ENCODE results near the gene EHD1.

Gene EHD1

DNA sequence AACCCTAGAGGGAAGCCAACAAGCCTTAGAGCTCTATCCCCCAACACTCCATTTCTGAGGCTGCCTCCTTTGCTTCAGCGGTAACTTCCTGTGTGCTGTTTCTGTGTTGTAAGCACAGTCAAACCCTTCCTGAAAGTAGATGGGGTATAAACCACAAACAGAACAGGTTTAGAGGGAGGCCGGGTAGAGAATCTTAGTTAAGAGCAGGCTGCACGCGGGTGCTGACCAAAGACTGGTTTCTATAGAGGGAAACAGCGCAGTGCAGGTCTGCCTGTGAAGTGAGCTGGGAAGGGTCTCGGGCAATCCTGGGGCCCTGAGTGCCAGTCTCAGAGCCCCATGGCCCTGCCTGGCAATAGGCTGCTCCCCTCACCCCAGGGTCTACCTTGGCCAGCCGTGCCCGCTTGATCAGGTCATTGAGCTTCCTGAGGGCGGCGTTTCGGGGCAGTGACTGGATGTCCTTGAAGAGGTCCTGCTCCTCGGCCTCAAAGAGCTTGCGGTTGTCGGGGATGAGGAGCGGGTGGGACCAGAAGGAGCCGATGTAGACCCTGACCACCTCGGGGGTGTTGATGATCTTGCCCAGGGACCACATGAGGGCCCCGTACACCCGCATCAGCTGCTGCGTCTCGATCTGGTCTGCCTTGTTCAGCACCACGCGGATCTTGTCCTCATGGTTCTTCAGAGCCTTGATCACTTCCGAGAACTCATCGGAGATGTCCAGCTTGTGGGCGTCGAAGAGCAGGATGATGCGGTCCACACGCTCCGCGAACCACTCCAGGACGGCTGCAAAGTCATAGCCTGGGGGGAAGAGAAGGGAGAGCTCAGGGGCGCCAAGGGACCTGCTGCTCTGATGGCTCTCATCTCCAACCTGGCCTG, 18.6 kb downstream of the EHD1 start:
- H3K4me1 ChIP-seq (ENCODE audit: low read length), result peaks cover 32% of the 10 kb centered on the region
- TF ChIP-seq EZH2 (optimal IDR thresholded peaks at IDR 0.05; ENCODE audit: low read depth, low read length), result no peak
- H3K4me3 ChIP-seq (ENCODE audit: low read length), result peak overlapping the region; percentile 39
- peak overlapping the region; percentile 83 for H3K4me2 ChIP-seq (ENCODE audit: low read depth, low read length)
- H2AFZ ChIP-seq (ENCODE audit: low read length), result peak overlapping the region; percentile 55
- no peaks in the 10 kb centered on the region for H3K9me2 ChIP-seq (replicated peaks; ENCODE audit: insufficient read depth, low read length)
- no peaks in the 10 kb centered on the region for H4K20me1 ChIP-seq (ENCODE audit: insufficient read depth, low read length)
- peaks cover 19% of the 10 kb centered on the region for H3F3A ChIP-seq (ENCODE audit: insufficient read depth, low read length)
- 0 out of 2 replicates have a peak, but pooled peaks cover under 1% of the 10 kb centered on the region for H3K36me3 ChIP-seq (replicated peaks; ENCODE audit: insufficient read depth, low read length)
- DNase-seq, result peak; percentile 94
- peak overlapping the region; percentile 97 for H3K27ac ChIP-seq (ENCODE audit: low read length)
- H3K9ac ChIP-seq (ENCODE audit: low read length), result peak overlapping the region; percentile 67
- H3K27me3 ChIP-seq (replicated peaks; ENCODE audit: insufficient read depth, low read length), result no peaks in the 10 kb centered on the region
- H3K9me3 ChIP-seq (replicated peaks; ENCODE audit: insufficient read depth, low read length), result no peaks in the 10 kb centered on the region
- peaks cover 49% of the 10 kb centered on the region for H3K79me2 ChIP-seq (ENCODE audit: low read length)

GRCh38 chr11:64858467-64859263, 19.8 kb downstream of the EHD1 start:
- H2AFZ ChIP-seq (ENCODE audit: low read length), result no peak overlapping the region
- peaks cover 29% of the 10 kb centered on the region for H3K4me1 ChIP-seq (ENCODE audit: low read length)
- H3K27ac ChIP-seq (ENCODE audit: low read length), result peak overlapping the region; percentile 97

DNA sequence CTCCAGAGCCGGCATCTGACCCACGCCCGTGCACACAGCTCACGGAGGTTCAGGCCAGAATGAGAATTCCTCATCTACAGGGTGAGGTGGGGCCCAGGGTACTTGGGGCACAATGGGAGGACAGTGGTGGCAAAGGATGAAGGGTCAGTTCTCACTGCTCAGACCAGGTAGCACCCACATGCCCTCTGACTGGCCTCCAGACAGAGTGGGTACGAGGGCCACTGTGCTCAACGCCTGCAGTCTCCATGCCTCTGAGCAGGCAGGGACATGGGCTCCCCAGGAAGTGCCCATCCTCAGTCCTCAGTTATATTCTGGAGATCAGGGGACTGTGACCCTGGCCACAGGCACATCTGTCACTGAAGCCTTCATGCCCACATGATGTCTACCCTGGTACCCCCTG, 20.9 kb downstream of the EHD1 start:
- Histone ChIP-seq H3K36me3 (replicated peaks; ENCODE audit: insufficient read depth, low read length) (0 out of 2 replicates have a peak, but pooled peaks cover 5% of the 10 kb centered on the region), H3K4me3 (ENCODE audit: low read length) (no peak overlapping the region), H3K9me2 (replicated peaks; ENCODE audit: insufficient read depth, low read length) (no peaks in the 10 kb centered on the region), H3K4me1 (ENCODE audit: low read length) (peaks cover 40% of the 10 kb centered on the region), H3K9ac (ENCODE audit: low read length) (no peak overlapping the region), H3K9me3 (replicated peaks; ENCODE audit: insufficient read depth, low read length) (no peaks in the 10 kb centered on the region), H3K27me3 (replicated peaks; ENCODE audit: insufficient read depth, low read length) (no peaks in the 10 kb centered on the region), H3K4me2 (ENCODE audit: low read depth, low read length) (no peak overlapping the region), H3K79me2 (ENCODE audit: low read length) (peaks cover 26% of the 10 kb centered on the region), H3K27ac (ENCODE audit: low read length) (no peak overlapping the region), H4K20me1 (ENCODE audit: insufficient read depth, low read length) (no peaks in the 10 kb centered on the region), H2AFZ (ENCODE audit: low read length) (no peak overlapping the region), H3F3A (ENCODE audit: insufficient read depth, low read length) (peaks cover 21% of the 10 kb centered on the region)
- no peak for DNase-seq
- TF ChIP-seq EZH2phosphoT487 (IDR thresholded peaks at IDR 0.05; ENCODE audit: low read length), result no peak
- TF ChIP-seq, protein P1, sequence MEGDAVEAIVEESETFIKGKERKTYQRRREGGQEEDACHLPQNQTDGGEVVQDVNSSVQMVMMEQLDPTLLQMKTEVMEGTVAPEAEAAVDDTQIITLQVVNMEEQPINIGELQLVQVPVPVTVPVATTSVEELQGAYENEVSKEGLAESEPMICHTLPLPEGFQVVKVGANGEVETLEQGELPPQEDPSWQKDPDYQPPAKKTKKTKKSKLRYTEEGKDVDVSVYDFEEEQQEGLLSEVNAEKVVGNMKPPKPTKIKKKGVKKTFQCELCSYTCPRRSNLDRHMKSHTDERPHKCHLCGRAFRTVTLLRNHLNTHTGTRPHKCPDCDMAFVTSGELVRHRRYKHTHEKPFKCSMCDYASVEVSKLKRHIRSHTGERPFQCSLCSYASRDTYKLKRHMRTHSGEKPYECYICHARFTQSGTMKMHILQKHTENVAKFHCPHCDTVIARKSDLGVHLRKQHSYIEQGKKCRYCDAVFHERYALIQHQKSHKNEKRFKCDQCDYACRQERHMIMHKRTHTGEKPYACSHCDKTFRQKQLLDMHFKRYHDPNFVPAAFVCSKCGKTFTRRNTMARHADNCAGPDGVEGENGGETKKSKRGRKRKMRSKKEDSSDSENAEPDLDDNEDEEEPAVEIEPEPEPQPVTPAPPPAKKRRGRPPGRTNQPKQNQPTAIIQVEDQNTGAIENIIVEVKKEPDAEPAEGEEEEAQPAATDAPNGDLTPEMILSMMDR (IDR thresholded peaks at IDR 0.05; ENCODE audit: low read length), result no peak
- no peak for TF ChIP-seq EZH2 (optimal IDR thresholded peaks at IDR 0.05; ENCODE audit: low read depth, low read length)

More at GRCh38 chr11:64858467-64859263, 19.8 kb downstream of the EHD1 start:
- Histone ChIP-seq H3K9me3 (replicated peaks; ENCODE audit: insufficient read depth, low read length) (no peaks in the 10 kb centered on the region), H4K20me1 (ENCODE audit: insufficient read depth, low read length) (no peaks in the 10 kb centered on the region), H3K4me2 (ENCODE audit: low read depth, low read length) (peak overlapping the region; percentile 83), H3K79me2 (ENCODE audit: low read length) (peaks cover 38% of the 10 kb centered on the region), H3K36me3 (replicated peaks; ENCODE audit: insufficient read depth, low read length) (0 out of 2 replicates have a peak, but pooled peaks cover 5% of the 10 kb centered on the region), H3K27me3 (replicated peaks; ENCODE audit: insufficient read depth, low read length) (no peaks in the 10 kb centered on the region), H3K9me2 (replicated peaks; ENCODE audit: insufficient read depth, low read length) (no peaks in the 10 kb centered on the region), H3K9ac (ENCODE audit: low read length) (peak overlapping the region; percentile 67), H3F3A (ENCODE audit: insufficient read depth, low read length) (peaks cover 19% of the 10 kb centered on the region), H3K4me3 (ENCODE audit: low read length) (peak overlapping the region; percentile 21; the same call in 1 of the 2 replicates)
- TF ChIP-seq, protein P1 (IDR thresholded peaks at IDR 0.05; ENCODE audit: low read length), result no peak
- TF ChIP-seq EZH2phosphoT487 (IDR thresholded peaks at IDR 0.05; ENCODE audit: low read length) (no peak), EZH2 (optimal IDR thresholded peaks at IDR 0.05; ENCODE audit: low read depth, low read length) (no peak)
- DNase-seq, result no peak

Data from MM.1S (cell line).